Measurements from ENCODE around the gene RAF1.
"Not testable (repeated sequence)": the region's sequence is repeated elsewhere in the genome, so short reads cannot be mapped to it uniquely, and the experiment has no call there.

The RAF1 gene

DNA sequence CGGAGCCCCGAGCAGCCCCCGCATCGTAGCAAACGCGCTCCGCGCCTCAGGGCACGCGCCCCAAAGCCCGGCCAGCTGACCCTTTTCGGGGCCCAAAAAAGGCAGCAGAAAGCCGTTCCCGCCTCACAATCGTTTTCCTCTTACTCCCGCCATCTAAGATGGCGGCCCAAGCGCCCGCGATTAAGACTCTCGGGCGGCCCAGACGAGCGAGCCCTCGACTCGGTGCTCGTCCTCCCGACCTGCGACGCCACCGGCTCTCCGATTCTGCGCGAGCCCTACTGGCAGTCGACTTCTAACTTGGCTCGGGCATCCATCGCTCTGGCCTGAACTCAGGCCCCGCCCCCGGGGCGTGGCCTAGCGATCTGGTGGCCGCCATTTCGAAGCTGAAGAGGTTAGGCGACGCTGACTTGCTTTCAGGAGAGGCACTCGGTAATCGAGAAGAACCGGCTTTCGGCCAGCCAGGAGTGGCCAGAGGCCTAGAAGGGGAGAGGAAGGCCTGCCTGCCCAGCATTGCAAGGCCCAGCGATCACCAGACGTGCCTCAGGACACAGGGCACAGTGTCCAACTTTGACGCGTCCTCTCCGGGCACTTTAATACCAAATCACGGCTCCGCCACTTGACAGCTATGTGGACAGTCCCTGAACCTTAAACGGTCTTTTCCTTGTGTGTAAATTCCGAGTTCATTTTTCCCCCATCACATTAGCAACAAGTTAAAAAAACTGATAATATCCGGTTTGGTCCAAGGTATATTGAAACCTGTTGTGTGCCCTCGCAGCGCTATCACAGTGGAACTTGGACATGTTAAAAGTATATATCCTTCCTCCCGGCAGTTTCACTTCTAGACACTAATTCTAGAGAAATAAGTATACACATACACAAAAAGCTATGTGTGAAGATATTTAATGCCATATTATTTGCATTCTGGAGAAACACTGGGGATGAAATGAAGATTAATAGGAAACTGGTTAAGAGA, at the start of gene RAF1:
Gene RAF1 (minus strand): TSS at position 182 of the 973 bp plus-strand sequence. CDS start 45,396 bp downstream, outside the sequence.
- DNase-seq, result peak; percentile 96

DNA sequence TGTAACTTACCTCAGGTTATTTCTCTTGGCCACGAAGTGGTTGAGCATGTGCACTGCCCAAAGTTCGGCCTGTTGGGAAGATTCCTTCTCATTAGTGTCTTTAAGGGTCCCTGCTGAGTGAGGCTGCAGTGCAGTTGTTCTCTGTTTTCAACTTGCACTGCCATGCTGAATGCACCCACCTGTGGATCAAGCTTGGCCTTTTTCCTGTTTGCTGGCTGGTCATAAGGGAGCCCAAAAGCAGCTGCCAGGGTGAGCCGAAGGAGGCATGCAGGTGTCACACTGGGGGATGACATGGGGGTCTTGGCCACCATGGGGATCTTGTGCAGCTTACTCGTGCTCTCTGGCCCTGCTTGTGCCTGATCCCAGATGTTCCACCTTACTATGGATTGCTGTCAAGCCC, 46.1 kb upstream of the RAF1 start:
- no peak for DNase-seq

DNA sequence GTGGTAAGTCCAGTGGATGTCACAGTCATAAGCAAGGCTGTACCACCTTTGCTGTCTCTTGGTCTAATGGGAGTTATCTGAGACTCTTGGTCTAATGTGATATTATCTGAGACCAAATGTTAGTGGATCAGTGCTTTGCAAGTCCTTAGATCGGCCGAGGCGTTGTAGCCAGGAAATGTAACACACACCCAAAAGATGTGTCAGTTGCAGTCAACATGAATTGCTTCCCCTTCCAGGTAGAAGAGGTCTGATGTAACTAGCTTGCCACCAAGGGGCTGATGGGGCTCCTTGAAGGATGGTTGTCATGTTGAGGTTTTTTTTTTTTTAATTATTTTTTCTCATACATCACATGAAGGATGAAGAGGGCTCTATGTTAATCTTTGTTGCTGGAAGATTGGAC, 45.4 kb upstream of the RAF1 start:
- DNase-seq, result no peak

DNA sequence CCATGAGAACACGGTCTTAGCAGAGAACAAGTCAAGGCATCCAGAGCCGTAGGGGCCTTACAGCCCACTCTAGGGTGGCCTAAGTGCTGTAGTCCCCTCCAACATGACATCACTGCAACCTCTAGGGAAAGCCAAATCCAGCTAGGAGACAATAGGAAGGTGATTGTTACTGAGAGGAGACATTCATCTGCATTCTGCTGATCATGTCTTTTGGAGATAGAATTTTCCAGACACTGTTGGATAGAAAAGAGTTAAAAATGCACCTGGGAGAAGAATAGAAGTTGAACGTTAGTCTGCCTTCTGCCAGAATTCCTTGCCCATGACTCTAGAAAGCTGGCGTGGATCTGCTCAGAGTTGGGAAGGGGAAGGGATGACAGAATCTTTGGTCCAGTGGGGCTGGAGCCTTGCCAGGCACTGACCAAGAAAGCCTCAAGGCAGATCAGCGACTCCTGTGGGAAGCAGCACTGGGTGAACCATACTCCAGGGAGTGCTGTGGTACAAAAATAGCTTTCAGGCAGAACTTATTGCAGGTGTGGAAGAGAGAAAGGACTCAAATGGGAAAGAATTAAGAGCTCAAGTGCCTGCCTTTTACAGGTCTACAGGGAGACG, 44.8 kb upstream of the RAF1 start:
- no peak for DNase-seq

DNA sequence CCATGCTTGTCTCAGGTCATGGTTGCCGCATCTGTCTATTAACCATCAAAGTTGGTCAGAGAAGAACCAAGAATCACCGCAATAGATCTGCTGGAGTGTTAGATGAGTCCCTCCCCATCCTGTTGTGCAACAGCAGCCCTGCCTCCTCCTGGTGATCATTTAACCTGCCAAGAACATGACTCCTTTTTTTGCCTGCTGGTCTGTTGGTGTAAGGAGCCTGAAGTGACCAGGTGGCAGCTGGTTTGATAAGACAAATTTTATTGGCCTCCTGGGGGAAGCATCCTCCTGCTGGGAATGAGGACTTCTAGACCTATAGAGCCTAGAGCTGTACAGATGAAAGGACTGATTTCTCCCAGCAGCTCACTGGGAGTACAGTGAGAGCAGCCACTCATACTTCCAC, 43.5 kb upstream of the RAF1 start:
- no peak for DNase-seq

DNA sequence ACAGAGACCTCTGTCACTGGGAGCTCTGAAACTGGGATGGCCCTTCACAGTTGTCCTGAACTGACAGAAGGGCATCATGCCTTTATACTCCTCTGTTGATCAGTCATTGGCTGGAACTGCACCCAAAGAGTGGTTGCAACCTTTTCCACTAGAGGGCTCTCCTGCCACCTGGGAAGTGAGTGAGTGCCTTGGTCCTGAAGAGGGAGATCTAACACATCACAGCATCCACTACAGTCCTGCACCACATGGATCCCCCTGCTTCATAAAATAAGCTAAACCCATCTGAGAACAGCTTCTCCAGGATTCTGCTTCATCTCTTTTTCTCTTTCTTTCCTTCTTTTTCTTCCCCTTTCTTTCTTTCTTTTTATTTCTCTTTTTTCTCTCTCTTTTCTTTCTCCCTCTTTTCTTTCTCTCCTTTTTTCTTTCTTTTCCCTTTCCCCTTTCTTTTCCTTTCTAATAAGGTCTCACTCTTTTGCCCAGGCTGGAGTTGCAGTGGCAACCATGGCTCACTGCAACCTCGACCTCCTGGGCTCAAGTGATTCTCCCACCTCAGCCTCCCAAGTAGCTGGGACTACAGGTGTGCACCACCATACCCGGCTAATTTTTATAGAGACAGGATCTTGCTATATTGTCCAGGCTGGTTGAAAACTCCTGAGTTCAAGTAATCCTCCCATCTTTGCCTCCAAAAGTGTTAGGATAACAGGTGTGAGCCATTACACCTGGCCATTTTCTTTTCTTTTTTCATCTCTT, 42.8 kb upstream of the RAF1 start:
- peak; percentile 31 to 37 for DNase-seq

DNA sequence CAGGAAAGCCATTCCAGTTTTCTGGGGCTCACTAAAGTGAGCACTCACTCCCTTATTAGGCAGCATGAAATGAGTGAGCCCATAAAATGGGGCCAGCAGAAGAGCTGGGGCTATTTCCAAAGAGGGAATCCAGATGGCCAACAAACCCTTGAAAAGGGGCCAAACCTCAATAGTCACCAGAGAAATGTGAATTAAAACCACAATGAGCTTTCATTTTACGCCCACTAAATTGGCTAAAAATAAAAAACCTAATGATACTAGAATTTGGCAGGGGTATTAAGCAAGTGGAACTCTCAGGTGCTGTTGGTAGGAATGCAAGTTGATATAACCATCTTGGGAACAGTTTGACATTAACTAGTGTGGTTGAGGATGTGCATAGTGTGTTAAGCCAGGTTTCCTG, 42.1 kb upstream of the RAF1 start:
- DNase-seq, result no peak

DNA sequence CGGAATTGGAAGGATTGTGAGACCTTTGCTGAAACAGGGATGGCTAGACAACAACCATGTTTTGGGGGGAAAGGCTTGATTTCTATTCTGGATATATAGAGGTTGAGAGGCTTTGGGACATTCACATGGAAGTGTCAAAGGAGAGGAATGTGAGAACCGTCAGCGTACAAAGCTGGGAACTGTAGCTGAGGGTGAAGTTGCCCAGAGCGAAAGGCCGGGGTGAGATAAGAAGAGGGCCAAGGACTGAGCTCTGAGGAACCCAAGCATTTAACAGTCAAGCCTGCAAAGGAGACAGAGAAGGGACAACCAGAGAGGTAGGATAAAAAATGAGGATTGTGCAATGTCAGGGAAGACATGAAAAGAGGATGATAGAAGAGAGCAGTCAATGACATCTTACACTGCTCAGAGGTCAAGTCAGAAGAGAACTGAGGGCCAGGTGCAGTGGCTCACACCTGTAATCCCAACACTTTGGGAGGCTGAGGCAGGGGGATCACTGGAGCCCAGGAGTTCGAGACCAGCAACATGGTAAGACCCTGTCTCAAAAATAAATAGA, 41.5 kb upstream of the RAF1 start:
- no peak for DNase-seq

DNA sequence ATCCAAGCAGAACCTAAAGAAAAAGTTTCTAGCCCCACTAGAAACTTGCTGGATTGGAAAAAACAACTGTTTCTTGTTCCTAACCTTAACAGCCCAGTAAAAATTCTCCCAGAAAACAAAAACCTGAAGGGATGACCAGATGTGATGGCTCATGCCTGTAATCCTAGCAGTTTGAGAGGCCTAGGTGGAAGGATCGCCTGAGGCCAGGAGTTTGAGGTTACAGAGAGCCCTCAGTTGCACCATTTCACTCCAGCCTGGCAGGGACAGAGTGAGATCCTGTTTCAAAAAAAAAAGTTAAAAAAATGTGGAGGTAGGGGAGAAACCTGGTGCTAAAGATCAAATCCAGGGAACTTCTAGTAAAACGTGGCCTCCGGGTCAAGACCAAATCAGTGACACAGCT, 38.6 kb upstream of the RAF1 start:
- no peak for DNase-seq

DNA sequence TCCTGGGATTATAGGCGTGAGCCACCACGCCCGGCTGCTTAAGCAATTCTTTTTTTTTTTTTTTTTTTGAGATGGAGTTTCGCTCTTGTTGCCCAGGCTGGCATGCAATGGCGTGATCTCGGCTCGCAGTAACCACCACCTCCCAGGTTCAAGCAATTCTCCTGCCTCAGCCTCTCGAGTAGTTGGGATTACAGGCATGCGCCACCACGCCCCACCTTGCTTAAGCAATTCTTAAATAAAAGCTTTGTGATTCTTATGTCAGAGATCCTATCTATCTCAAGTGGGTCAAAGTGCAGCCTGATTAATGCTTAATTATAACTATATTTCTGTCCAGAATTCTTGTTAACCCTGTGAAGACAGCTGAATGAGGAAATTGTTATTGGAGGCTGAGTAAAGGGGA, 37.7 kb upstream of the RAF1 start:
- DNase-seq, result not testable (repeated sequence)

DNA sequence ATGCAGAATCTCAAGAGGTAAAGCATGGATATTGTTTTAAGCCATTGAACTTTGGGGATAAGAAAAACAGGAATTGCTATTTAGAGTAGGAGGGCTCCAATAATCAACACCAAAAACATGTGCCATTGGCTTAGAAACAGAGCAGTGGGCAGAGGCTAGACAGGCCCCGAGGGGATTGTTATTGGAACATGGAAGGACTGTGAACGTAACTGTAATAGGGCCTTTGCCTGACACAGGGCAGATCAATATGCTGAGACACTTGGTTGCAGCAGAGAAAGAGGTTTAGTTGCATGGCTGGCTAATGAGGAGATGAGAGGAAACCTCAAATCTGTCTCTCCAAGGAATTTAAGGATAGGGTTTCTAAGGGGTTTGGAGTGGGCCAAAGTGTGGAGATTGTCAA, 36.9 kb upstream of the RAF1 start:
- no peak for DNase-seq

DNA sequence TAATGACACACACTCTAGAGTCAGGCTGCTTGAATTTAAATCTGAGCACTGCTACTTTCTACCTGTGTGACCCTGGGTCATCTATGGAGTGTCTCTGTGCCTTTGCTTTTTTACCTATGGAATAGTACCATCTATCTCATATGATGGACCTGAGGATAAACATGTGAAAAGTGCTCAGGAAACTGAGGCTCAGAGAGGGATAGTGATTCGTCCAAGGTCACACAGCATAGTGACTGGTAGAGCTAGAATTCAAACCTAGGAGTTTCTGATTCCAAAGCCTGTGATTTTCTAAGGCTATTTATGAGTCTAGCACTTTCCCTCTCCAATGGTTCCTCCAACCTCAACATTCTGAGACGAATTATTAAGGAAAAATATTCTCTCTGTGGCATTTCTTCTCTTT, 32.0 kb upstream of the RAF1 start:
- no peak for DNase-seq

DNA sequence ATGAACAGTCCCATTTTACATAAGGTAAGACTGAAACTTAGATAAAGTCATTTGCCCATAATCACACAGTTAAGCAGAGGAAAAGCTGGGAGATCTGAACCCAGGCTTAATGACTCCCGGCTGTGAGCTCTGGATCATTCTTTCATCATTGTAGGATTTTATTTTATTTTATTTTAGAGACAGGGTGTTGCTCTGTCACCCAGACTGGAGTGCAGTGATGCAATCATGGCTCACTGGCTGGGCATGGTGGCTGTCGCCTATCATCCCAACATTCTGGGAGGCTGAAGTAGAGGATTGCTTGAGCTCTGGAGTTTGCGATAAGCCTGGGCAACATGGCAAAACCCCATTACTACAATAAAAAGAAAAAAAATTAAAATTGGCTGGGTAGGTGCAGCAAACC, 31.2 kb upstream of the RAF1 start:
- DNase-seq, result no peak

DNA sequence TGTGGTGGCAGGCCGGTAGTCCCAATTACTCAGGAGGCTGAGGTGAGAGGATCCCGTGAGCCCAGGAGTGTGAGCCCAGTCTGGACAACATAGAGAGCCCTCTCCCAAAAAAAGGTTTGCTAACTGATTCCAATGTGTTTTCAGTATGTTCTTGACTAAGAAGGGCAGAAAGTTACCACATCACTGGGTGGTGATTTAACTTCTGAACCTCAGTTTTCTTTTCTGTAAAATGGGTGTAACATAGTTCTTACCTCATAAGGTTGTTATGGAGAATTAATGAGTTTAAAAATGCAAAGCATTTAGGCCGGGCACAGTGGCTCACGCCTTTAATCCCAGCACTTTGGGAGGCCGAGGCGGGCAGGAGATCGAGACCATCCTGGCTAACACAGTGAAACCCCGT, 28.5 kb upstream of the RAF1 start:
- DNase-seq, result no peak

DNA sequence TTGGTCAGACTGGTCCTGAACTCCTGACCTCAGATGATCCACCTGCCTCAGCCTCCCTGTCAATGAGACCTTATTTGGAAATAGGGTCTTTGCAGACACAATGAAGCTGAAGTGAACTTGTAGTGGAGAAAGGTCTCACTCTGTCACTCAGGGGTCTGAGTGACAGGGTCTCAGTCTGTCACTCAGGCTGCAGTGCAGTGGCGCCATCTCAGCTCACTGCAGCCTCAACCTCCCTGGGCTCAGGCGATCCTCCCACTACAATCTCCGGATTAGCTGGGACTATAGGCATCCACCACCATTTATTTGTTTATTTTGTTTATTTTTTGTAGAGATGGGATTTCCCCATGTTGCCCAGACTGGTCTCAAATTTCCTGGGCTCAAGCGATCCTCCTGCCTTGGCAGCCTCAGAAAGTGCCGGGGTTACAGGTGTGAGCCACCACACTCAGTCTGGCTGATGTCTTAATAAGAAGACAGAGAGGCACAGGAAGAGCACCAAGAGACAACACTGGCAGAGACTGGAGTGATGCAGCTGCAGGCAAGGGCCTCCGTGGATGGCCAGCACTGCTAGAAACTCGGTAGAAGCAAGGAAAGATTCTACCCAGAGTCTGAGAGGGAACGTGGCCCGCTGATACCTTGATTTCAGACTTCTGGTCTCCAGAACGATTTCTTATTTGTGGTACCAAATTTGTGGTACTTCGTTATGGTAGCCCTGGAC, 26.2 kb upstream of the RAF1 start:
- no peak for DNase-seq

DNA sequence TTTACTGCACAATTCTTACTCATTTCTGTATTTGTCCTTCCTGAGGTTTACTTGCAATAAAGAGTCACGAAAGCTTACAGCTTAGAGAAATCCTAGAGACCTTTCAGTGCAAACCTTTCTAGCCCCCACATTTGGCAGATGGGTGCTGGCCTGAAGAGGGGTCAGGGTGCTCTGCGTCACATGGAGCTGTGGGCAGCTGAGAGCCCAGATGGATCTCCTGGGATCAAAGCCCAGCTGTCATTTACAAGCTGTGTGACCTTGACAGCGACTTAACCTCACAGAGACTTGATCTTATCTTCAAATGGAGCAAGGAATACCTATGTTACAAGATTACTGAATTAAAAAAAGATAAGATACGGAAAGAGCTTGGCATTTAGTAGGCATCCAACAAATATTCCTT, 24.0 kb upstream of the RAF1 start:
- no peak for DNase-seq

DNA sequence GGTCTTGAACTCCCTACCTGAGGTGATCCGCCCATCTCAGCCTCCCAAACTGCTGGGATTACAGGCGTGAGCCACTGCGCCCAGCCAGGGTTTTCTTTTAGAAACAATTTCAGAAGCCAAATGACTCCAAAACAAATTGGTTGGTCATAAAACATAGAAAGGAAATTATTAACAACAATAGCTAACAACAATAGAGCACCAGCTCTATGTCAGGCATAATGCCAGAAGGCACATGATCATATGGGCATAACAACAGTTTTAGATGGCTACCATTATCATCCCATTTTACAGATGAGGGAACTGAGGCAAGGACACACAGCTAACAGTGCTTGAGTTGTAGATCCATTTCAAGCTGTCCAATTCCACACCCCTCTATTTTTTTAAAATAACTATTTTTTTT, 22.2 kb upstream of the RAF1 start:
- DNase-seq, result no peak

DNA sequence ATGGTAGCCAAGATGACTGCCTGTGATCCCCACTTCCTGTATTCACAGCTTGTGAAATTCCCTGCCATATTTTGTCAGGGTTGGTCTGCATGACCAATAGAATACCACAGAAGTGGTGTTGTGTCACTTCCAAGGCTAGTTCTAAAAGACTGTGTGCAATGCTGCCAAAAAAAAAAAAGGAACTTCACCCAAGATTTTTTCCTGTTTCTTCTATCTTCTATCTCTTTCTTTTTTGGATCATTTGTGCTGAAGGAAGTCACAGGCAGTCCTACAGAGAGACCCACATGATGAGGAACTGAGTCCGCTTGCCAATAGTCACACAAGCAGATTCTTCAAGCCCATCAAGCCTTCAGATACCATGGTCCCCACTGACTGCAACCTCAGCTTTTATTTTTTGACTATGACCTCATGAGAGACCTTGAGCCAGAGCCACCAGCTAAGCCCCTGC, 18.1 kb upstream of the RAF1 start:
- no peak for DNase-seq

DNA sequence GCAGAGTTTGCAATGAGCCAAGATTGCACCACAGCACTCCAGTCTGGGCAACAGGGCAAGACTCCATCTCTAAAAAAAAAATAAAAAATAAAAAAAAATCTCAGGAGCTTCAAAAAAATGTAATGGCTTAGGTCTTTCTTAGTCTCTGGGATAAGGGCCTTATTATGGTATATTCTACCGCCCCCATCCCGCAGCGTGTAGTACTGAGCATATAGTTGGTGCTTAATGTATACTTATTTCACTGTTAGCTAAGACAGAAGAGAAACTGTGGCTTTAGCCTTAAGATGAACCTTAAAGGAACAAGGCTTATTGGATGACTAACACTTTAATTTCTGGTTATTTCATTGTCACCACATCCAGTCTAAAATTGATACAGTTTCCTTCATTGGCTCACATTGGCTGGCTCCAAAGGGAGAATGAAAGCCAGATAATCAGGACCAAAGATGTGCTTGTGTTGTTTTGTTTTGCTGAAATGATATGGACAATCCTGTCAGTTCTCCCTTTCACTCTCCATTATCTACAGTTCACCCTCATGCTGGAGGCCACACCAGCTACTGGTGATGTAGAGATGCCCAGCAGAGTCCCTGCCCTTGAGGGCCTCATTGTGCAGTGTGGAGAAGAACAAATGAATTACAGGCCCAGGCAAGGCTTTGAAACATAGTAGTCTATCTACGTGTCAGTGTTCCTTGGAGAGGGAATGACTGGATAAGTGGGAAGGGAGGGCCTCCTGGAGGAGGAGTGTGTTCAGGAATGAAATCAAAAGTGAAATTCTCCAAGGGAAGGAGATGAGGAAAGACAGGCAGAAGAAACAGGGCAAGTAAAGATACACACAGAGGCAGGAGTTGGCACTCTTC, 17.4 kb upstream of the RAF1 start:
- DNase-seq, result no peak

DNA sequence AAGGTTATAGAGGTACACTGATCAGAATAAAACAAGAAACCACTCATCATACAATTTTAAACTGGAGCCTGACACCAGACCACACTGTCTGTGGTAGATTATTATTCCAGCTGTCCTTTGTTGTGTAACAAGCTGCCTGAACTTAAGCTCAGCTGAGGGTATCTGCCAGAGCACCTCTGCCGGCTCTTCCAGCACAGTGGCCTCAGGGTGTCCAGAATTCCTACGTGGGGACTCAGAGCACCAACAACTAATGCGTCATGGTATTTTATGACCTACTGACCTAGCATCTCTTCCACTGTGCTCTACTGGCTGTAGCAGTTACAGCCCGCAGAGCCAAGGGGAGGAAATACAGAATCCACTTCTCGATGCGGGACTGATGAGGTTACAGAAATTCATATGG, 15.6 kb upstream of the RAF1 start:
- no peak for DNase-seq

DNA sequence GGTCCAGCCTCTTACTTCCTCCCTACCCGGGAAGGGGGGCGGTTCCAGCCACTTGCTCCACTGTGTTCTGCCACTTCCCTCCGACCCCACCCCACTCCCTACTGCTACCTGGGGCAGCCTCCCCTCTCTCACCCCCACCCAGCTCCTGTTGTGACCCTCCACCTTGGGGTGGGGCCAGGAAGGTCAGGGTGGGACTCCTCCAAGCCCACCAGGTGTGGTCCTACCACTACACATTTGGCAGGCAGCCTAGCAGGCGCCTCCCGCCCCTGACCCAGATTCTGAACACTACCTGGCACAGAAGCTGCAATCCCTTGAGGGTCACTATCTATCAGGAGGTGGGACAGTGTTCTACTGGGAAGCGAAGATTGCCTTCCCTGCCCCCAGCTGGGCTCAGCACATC, 13.7 kb upstream of the RAF1 start:
- DNase-seq, result no peak

All from activated CD4-positive, alpha-beta T cell treated with anti-CD3 and anti-CD28 coated beads, Interleukin-2, amount 50 U/mL, for 4 hours (primary cell).